ENCODE measurements around the gene SSBP4. TPM values are rescaled to one million over a fixed set of nuclear protein-coding genes. Genes with fewer than 3 reads are reported as not detected.

SSBP4 gene
- total RNA-seq, 1 experiment from 2014 or later = 73.0 TPM

- peaks cover 2% of the 10 kb centered on the region; the same call in 1 of the 2 replicates for H3K36me3 ChIP-seq
- H3K4me1 ChIP-seq = no peaks in the 10 kb centered on the region; the same call in 1 of the 2 replicates
- H3K27me3 ChIP-seq = no peaks in the 10 kb centered on the region
- no peak overlapping the region for H3K27ac ChIP-seq
- H3K9me3 ChIP-seq (replicated peaks) = no peaks in the 10 kb centered on the region
- DNase-seq = no peak
- no peak overlapping the region for H3K4me3 ChIP-seq
Measured at GRCh38 chr19:18465964-18466339, 46.8 kb downstream of the SSBP4 start.

- Histone ChIP-seq H3K27ac (no peak overlapping the region), H3K9me3 (replicated peaks) (no peaks in the 10 kb centered on the region), H3K27me3 (no peaks in the 10 kb centered on the region), H3K4me1 (no peaks in the 10 kb centered on the region; the same call in 1 of the 2 replicates), H3K36me3 (peaks cover 2% of the 10 kb centered on the region; the same call in 1 of the 2 replicates), H3K4me3 (no peak overlapping the region)
- DNase-seq = no peak
Measured at GRCh38 chr19:18466354-18466753, 47.2 kb downstream of the SSBP4 start.

GRCh38 chr19:18467978-18468377 is 48.8 kb downstream of the SSBP4 start:
- H3K36me3 ChIP-seq = no peaks in the 10 kb centered on the region; the same call in 1 of the 2 replicates
- no peak for DNase-seq

GRCh38 chr19:18468517-18468916 is 49.3 kb downstream of the SSBP4 start:
- Histone ChIP-seq H3K27ac (no peak overlapping the region), H3K9me3 (replicated peaks) (no peaks in the 10 kb centered on the region), H3K4me3 (no peak overlapping the region), H3K4me1 (peaks cover 6% of the 10 kb centered on the region; the same call in 1 of the 2 replicates), H3K27me3 (no peaks in the 10 kb centered on the region), H3K36me3 (no peaks in the 10 kb centered on the region)
- no peak for DNase-seq

More at GRCh38 chr19:18467978-18468377, 48.8 kb downstream of the SSBP4 start:
- Histone ChIP-seq H3K27ac (no peak overlapping the region), H3K27me3 (no peaks in the 10 kb centered on the region), H3K4me3 (no peak overlapping the region), H3K4me1 (peaks cover under 1% of the 10 kb centered on the region; the same call in 1 of the 2 replicates), H3K9me3 (replicated peaks) (no peaks in the 10 kb centered on the region)

GRCh38 chr19:18469069-18469846 is 50.1 kb downstream of the SSBP4 start:
- peaks cover 9% of the 10 kb centered on the region; the same call in 1 of the 2 replicates for H3K4me1 ChIP-seq
- H3K27ac ChIP-seq = no peak overlapping the region
- DNase-seq = peak; percentile 55 to 67
- H3K4me3 ChIP-seq = no peak overlapping the region
- no peaks in the 10 kb centered on the region for H3K36me3 ChIP-seq
- H3K9me3 ChIP-seq (replicated peaks) = no peaks in the 10 kb centered on the region
- no peaks in the 10 kb centered on the region for H3K27me3 ChIP-seq

GRCh38 chr19:18470787-18471186 is 51.6 kb downstream of the SSBP4 start:
- no peak overlapping the region for H3K4me3 ChIP-seq
- no peaks in the 10 kb centered on the region for H3K9me3 ChIP-seq (replicated peaks)
- H3K27me3 ChIP-seq = no peaks in the 10 kb centered on the region
- peaks cover 14% of the 10 kb centered on the region for H3K4me1 ChIP-seq
- H3K27ac ChIP-seq = no peak overlapping the region
- no peaks in the 10 kb centered on the region for H3K36me3 ChIP-seq
- DNase-seq = no peak

- Histone ChIP-seq H3K27me3 (no peaks in the 10 kb centered on the region), H3K27ac (no peak overlapping the region), H3K4me3 (no peak overlapping the region), H3K36me3 (no peaks in the 10 kb centered on the region), H3K4me1 (peaks cover 20% of the 10 kb centered on the region), H3K9me3 (replicated peaks) (no peaks in the 10 kb centered on the region)
- no peak for DNase-seq
Measured at GRCh38 chr19:18473003-18473705, 54.0 kb downstream of the SSBP4 start.

DNA sequence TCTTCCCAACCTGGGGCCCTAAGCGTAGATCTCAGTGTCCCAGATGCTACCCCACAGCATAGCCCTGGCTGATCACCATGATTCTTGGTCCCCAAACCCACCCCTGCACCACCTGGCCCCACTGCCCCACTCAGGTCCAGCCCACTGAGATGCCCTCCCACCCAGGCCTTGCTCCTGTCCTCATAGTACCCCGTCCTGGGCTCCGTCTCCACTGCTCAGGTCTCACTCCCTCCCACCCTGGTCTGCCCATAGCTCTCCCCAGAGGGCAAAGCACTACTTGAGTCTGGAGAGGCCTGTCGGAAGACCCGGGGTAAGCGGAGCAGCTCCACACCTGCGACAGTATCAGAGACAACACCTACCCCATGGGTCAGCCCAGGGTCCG is 54.5 kb downstream of the SSBP4 start:
- DNase-seq = no peak
- Histone ChIP-seq H3K4me3 (no peak overlapping the region), H3K27me3 (no peaks in the 10 kb centered on the region), H3K9me3 (replicated peaks) (no peaks in the 10 kb centered on the region), H3K4me1 (peaks cover 23% of the 10 kb centered on the region), H3K27ac (no peak overlapping the region), H3K36me3 (no peaks in the 10 kb centered on the region)

DNA sequence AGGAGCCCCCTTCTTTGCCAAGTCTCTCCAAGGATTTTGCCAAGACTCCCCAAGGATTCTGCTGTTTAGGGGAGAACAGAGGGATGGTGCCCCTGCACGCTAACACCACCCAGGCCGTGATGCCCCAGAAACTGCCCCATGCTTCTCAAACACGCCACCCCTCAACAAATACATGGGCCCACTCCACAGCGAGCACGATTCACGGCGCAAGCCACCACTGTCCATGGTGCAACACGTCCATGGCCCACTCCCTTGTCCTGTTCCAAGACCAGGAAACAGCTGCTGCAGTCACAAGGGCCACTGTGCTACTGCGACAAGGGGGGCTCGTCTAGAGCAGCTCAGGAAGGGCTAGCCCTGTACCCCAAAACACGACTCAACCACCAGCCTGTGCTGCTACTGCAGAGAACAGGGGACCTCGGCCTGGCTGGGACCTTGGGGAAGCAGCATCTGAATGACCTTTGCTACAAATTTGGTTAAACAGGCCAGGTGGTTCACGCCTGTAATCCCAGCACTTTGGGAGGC is 55.2 kb downstream of the SSBP4 start:
- no peaks in the 10 kb centered on the region for H3K9me3 ChIP-seq (replicated peaks)
- DNase-seq = no peak
- peaks cover 29% of the 10 kb centered on the region for H3K4me1 ChIP-seq
- no peaks in the 10 kb centered on the region for H3K36me3 ChIP-seq
- H3K4me3 ChIP-seq = no peak overlapping the region
- H3K27ac ChIP-seq = no peak overlapping the region
- no peaks in the 10 kb centered on the region for H3K27me3 ChIP-seq

- Histone ChIP-seq H3K4me1 (peaks cover 33% of the 10 kb centered on the region), H3K36me3 (no peaks in the 10 kb centered on the region), H3K4me3 (no peak overlapping the region), H3K9me3 (replicated peaks) (no peaks in the 10 kb centered on the region), H3K27me3 (no peaks in the 10 kb centered on the region), H3K27ac (no peak overlapping the region)
- no peak for DNase-seq
Measured at GRCh38 chr19:18475004-18475453, 55.8 kb downstream of the SSBP4 start.

- peak; percentile 64 to 70 for DNase-seq
- Histone ChIP-seq H3K27me3 (no peaks in the 10 kb centered on the region), H3K36me3 (no peaks in the 10 kb centered on the region), H3K9me3 (replicated peaks) (no peaks in the 10 kb centered on the region), H3K4me3 (no peak overlapping the region), H3K4me1 (peaks cover 35% of the 10 kb centered on the region), H3K27ac (no peak overlapping the region)
Measured at GRCh38 chr19:18475762-18476331, 56.6 kb downstream of the SSBP4 start.

DNA sequence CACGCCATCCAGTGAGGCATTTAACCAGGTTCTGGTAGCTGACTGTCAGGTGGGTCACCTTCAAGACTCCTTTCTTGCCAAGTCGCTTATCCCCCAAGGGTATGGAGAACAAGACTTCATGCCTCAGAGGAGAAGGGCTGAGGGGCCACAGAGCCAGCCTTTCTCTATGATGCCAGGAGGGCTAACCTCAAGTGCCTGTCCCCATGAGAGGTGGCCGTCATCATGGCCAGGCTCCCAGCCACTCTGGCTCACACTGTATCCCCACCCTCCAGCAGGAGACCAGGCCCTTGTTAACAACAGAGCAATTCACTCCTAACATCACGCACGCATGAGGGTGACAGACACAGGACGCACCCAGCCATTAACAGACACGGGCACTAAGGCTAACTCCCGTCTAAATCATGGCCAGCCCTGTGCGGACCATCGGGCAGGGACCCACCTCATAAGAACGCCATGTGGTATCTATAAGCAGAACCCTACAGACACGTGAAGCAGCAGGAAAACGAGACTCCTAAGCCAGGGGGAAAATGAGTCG is 57.4 kb downstream of the SSBP4 start:
- H3K4me3 ChIP-seq = no peak overlapping the region
- H3K36me3 ChIP-seq = no peaks in the 10 kb centered on the region
- no peaks in the 10 kb centered on the region for H3K9me3 ChIP-seq (replicated peaks)
- H3K27ac ChIP-seq = no peak overlapping the region
- DNase-seq = no peak
- no peaks in the 10 kb centered on the region for H3K27me3 ChIP-seq
- peaks cover 35% of the 10 kb centered on the region for H3K4me1 ChIP-seq

- Histone ChIP-seq H3K4me3 (no peak overlapping the region), H3K4me1 (peaks cover 35% of the 10 kb centered on the region), H3K9me3 (replicated peaks) (no peaks in the 10 kb centered on the region), H3K36me3 (no peaks in the 10 kb centered on the region), H3K27ac (no peak overlapping the region), H3K27me3 (no peaks in the 10 kb centered on the region)
- DNase-seq = no peak
Measured at GRCh38 chr19:18477042-18477779, 58.0 kb downstream of the SSBP4 start.

DNA sequence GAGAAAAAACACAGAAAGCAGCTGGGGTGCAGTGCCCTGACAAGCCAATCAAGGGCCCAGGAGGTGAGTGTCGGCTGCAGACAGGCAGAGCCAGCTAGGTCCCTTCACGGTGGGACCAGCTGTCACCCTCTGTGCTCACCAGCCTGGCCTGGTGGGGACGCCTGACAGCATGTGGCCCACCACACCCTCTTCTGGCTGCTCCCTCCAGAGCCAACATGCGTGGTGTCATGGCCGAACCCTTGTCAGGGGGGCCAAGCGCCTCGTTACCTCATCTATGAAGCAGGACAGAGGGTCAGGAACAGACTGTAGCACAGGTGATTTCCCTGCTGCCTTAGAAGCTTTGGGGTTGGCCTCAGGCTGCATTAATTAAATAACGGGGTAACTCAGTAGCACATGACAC is 58.8 kb downstream of the SSBP4 start:
- Histone ChIP-seq H3K27me3 (no peaks in the 10 kb centered on the region), H3K9me3 (replicated peaks) (no peaks in the 10 kb centered on the region), H3K4me1 (peaks cover 38% of the 10 kb centered on the region), H3K27ac (no peak overlapping the region), H3K4me3 (no peak overlapping the region), H3K36me3 (no peaks in the 10 kb centered on the region)
- no peak for DNase-seq
